ENCODE data around the gene LRRC4B.

Gene LRRC4B

DNA sequence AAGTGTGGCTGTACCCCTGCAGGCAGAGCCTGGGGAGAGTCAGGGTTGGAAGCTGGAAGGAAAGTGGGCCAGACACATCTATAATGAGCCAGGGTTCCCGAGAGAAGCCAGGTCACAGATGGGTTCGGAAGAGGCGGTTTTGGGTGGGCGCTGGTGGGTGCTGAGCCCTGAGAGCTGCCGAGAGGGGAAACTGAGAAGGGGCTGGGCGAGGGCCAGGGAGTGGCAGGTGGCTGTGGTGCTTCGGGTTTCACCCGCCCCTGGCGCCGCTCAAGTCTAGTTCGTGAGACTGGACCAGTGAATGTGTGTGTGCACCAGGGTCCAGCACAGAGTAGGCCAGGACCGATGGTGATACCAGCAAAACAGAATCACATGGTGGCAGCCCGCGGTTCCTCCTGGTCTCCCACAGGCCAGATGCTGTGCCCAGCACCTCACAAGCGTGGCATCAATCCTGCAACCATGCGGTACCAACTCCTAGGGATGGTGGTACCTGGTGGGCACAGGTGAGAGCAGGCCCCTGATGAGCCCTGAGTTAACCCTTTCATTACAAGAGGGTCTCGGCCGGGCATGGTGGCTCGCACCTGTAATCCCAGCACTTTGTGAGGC is 1.8 kb upstream of the LRRC4B start:
- DNase-seq, result no peak

DNA sequence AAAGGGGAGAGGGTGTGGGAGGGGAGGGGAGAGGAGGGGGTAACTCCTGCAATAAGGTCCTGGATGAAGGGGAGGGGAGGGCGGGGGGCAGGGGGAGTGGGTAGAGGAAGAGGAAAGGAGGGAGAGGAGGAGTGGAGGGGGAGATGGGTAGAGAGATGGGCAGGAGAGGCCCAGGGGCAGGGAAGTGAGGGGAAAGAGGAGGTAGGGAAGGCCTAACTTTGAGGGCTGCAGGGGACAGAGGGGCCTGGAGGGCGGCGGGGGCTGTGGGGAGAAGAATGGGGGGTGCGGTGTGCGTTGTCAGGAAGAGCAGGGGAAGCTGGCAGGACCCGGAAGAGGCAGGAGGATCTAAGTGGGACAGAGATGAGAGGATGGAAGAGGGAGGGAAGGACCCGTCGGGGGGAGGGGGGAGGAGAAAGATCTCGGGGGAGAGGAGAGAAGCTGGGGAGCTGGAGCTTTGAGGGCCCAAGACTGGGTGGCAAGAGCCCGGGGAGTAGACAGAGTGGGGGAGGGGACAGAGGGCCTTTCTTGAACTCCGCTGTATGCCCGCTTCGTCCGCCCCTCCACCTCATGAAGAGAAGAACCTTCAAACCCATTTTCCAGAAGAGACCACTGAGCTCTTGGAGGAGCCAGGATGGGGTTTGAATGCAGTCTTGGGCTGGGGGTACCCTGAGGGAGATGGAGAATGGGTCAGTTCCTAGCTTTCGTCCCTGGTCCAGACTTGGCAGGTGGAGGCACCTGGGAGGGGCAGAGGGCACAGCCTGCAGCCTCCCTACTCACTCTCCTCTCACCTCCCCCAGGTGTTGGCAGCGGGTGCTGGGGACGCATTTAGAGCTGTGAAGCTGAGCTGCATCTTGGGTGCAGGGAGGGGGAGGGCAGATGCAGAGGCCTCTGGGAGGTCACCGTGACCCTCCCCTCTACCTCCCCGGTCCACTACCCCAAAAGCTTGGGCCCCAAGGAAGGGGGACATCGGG is 778 bp upstream of the LRRC4B start:
- DNase-seq, result no peak

DNA sequence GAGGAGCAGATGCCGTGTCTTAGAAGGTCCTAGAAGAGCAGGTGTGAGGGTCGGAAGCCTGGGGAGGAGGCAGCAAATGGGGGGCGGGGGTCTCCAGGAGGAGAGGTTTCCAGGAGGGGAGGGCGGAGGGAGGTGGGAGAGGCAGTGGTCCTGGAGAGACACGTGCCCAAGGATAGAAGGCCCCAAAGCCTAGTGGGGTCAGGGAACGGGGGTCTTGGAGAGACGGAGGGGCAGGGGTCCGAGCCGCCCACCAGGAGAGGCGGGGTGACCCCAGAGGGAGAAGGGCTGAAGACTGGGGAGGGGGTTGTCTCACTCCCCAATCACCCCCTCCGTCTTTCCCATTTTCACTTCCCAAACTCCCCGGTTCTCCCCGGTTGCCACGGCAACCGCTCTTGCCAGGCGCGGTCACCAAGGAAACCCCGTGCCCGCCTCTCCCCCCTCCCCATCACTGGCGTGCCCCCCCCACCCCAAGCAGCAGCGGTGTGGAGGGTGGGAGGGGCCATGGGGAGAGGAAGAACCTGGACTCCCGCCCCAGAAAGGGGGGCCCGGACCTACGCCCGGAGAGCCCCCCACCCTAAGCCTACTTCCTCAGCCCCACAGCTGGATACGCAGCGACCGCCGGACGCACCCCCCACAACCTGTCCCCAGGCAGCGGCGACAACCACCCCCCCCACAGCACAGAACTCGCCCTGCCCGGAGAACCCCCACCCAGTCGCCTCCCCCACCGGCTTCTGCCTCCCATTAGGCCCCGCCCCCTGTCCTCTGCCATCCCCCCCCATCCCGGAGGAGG is 988 bp downstream of the LRRC4B start:
- DNase-seq, result peak; percentile 44

DNA sequence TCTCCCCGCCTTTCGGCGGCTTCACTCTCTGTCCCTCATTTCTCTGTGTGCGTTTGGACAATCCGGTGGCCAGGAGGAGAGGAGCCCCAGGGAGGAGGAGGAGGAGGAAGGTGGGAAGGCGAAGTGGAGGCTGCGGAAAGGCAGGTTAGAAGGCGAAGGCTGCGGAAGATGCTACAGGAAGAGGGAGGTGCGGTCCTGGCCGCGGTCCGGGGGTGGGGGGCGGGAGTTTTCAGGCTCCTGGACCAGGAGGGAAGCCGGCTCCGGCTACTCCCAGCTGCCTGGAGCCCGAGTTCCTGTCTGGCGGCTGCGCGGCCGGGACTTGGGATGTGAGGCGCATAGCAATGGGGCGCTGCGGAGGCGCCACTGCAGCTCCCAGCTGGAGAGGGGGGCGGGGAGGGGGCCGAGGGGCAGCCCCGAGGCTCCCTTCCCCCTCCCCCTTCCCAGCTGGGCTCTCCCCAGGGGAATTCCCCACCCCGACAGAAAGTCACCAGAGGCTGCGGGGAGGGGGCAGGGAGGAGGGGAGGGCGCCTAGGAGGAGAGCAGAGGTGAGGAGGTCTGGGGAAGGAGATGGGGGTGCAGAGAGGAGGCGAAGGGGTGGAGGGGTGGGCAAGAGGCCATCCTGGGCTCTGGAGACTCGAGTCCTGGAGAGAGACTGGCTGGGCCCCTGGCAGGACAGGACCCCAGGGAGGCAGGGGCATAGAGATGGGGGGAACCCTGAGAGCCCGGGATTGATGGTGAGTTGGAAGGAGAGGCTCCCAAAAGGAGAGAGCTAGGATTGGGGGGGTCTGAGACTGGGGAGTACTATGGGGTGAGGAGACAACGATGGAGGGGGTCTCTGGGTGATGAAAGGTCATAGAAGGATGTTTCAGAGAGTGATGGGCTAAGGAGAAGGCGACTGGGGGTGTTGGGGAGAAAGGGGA is 2.0 kb downstream of the LRRC4B start:
- DNase-seq, result no peak

DNA sequence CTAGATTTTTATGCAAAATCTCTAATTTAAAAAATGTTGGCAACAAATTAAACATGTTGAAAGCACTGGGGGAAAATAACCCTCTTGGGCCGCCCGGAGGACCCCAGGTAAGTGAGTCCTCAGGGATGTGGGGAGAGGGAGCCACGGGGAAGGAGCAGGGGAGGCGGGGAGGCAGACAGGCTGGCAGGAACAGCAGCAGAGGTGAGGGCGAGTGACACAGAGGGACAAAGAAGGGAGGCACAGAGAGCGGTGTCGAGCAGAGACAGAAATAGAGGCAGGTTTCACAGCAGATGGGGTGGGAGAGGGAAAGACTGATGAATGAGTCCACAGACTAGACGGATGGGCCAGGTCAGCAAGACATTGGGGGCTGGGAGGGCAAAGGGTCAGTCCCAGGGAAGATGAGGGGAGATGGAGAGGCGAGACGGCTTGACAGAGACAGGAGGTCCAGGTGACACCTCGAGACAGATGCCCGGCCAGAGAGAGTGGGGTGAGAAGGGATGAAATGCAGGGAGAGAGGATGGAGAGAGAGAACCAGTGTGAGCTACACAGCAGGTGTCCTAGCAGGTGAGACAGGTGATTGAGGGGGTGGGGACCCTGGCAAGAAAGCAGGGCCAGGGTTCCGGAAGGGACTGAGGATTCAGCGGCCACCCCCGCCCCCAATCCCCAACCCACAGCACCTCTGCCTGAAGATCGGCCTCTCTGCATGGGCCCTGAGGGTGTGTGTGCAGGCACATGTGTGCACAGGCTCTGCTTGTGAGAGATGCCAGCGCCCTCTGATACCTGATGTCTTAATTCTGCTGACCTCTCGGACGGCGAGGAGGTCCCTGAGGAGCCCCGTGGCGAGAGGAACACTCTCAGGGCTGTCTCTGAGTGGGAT is 3.8 kb downstream of the LRRC4B start:
- DNase-seq, result no peak

DNA sequence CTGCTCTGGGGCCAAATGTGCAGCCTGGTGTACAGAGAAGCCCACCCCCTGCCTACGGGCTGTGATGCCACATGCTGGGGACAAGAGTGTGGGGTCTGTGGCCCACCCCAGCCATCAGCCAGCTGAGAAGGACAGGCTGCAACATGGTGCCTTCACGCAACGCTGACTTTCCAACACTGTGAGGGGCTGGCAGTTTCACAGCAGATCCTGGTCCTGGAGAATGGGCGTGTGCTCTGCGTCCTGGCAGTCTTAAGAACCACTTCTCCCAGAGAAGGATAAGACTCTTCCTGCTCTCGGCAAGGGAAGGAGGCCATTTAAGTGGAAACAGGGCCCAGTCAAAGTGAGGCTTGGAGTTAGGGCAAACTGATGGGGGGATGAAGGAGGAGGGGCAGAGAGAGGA is 4.6 kb downstream of the LRRC4B start:
- no peak for DNase-seq

DNA sequence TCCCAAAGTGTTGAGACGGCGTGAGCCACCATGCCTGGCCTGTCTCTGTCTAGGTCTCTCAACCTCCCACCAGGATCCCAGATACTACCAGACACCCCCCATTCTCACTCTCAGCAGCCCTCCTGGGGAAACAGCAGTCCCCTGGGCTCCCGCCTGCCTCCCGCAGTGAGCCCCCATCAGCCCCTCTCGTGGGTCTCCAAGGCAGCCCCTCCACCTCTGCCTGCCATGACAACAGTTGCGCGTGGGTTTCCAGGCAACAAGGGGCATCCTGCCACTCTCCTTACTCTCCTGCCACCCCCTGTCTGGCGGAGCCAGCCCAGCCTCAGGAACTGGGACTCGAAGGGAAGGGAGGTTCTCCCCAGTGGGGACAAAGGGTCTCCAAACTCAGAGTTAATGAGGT is 5.2 kb downstream of the LRRC4B start:
- no peak for DNase-seq

DNA sequence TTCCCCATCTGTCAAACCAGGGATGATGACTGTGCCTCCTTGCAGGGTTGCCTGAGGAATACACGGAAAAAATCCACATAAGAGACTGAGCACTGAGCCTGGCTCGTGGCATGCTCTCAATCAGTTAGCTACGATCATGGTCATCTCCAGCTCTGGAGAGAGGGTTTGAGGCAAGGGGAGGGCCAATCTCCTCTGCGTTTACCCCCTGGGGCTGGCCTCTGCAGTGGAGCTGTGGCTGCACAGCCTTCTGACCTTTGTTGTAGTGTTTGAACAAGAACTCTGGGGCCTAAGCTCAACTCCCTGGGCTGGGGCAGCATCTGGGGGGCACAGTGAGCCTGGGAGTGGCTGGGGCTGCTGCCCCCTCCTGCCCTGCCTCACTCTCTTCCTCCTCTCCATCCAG is 5.9 kb downstream of the LRRC4B start:
- no peak for DNase-seq

DNA sequence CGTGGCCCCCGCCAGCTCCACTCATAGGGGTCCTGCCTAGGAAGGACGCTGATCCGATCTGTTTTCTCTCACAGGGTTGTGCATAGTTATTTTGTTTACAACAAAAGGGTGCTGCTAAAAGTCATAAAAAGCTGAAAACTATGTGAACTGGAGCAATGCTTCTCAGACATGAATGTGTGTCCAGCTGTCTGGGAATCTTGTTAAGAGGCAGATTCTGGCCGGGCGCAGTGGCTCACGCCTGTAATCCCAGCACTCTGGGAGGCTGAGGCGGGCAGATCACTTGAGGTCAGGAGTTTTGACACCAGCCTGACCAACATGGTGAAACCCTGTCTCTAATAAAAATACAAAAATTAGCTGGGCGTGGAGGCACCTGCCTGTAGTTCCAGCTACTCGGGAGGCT is 8.6 kb downstream of the LRRC4B start:
- DNase-seq, result no peak

DNA sequence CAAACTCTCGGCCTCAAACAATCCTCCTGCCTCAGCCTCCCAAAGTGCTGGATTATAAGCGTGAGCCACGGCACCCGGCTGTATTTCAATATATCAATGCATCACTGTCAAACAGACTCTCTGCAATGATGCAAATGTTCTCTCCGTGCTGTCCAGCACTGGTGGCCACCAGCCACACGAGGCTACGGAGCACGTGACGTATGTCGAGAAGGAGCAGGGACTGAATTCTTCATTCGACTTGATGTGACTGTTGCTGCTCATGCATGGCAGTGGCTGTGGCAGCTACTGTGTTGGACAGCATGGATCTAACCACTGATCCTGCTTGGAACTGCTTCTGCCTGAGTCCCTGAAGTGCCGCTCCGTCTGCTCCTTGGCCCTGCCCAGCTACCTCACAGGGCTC is 9.8 kb downstream of the LRRC4B start:
- no peak for DNase-seq

DNA sequence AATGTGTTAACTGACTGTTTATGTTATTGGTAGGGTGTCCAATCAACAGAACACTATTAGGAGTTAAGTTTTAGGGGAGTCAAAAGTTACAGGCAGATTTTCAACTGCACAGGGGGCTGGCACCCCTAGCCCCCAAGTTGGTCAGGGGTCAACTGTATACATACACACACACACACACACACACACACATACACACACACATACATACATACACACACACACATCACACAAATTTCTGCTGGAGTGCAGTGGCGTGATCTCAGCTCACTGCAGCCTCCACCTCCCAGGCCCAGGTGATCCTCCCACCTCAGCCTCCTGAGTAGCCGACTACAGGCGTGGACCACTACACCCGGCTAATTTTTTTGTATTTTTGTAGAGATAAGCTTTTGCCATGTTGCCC is 10.2 kb downstream of the LRRC4B start:
- no peak for DNase-seq

DNA sequence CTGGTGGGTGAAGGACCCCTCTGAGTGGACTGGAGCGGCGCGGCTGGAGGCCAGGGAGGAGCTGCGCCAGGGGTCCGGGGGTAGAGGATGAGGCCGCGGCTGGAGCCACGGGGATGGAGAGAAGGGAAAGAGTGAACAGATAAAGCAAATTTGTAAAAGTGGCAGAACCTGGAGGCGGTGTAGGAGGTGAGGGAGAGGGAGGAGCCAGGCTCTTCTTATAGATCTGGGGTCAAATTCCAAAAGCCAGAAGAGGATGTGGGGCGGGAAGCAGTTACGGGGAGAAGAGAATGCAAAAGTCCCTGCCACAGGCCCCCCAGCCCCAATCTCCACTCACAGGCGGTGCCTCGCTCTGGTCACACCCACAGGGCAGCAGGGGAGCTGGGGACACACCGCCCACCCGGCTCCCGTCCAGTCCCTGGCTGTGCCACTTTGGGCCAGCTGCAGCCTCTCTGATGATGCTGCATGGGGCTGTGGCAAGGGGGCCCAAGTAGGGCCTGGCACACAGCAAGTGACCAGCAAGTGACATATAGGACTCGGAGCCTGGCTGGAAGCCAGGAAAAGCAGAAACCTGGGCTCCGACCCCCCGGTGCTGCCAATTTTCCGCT is 11.1 kb downstream of the LRRC4B start:
- DNase-seq, result no peak

DNA sequence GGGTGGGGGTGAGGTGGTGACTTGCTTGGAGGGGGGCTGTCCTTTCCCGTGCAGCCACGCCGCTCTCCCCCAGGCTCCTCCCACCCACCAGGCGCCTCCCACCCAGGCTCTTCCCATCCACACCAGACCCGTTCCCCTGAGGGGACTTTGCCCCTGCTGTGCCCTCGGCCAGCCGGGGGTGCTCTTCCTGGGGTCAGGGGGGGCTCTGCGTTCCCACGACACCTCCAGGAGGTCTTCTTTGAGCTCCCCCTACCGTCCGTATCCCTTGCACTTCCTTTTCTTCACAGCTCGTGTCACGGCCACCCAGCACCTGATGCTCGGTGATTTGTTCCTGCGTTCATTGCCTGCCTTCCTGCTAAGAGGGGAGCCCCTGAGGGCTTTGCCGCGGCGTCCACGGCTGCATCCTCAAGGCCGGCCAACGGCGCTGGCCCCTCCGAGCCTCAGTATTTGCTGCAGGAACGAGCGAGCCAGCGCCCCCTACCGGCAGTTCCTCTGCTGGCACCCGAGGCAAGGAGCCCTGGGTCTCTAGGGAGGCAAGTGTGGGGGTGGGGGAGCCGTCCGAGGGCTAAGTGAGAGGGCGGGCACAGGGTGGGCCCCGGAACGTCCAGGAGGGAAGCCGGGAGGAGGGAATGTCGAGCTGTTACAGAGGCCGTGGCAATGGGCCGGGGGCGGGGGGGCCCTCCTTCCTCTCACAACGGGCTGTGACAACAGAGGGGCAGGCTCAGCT is 11.8 kb downstream of the LRRC4B start:
- DNase-seq, result peak; percentile 77

DNA sequence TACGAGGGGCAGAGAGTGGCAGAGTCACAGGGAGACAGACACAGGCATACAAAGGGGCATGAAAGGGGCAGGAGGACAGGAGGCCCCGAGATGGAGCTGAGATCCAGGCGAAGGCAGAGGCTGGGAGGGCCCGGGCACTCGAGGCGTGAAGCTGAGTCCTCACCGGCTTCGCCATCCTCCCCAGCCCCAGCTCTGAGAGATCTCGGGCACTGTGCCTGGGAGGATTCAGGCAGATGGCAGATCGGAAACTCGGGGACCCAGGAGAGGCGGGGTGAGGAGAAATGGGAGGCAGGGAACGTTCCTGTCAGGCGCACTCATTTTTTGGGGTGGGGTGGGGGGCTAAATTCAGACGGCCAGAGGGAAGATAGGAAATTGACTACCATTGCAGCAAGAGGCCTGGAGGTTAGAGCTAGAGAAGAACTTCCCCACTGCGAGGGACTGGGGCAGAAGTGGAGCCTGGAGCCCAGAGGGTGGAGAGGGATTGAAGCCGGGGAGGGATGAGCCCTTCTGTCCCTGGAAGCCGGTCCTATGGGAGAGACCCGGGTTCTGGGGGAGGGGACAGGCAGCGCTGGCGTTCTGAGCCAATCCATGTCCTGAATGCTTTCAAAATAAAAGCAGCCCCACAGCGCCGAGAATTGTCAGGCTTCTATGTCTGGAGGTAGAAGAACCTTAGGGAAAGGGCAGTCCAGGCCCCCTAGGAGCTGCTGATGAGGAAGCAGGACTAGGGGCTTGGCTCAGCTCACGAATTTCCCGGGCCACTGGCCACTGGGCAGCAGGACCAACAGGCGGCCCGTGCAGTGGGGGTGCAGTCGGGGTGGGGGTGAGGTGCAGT is 12.6 kb downstream of the LRRC4B start:
- DNase-seq, result no peak

DNA sequence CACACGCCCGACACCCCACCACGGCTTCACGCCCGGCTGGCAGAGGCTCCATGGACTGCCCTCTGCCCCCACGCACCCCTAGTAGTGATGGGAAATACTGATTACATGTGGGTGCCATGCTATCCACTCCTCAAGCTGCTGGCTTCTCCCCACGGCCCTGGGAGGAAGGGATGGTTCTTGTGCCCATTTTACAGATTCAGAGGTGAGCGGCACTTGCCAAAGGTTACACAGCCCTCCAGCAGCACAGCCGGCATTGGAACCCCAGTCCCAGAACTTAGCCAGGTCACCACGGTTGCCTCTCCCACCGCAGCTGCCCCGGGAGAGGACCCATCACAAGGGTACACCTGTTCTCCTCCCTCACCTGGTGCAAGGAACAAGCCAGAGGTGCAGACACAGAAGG is 13.2 kb downstream of the LRRC4B start:
- DNase-seq, result no peak

DNA sequence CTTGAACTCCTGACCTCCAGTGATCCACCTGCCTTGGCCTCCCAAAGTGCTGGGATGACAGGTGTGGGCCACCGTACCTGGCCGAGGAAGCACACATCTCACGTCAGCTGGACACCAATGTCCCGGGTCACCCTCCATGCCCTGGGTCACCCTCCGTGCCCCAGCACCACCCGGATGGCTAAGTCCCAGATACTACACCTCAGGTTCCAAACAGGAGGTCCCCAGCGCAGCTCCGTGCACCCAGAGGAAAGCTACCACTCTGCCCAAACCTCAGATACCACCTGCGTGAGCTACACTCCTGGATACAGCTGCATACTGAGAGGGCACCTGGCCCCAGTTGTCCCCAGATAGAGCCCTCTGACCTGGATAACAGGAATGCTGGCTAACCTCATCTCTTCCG is 14.0 kb downstream of the LRRC4B start:
- no peak for DNase-seq

DNA sequence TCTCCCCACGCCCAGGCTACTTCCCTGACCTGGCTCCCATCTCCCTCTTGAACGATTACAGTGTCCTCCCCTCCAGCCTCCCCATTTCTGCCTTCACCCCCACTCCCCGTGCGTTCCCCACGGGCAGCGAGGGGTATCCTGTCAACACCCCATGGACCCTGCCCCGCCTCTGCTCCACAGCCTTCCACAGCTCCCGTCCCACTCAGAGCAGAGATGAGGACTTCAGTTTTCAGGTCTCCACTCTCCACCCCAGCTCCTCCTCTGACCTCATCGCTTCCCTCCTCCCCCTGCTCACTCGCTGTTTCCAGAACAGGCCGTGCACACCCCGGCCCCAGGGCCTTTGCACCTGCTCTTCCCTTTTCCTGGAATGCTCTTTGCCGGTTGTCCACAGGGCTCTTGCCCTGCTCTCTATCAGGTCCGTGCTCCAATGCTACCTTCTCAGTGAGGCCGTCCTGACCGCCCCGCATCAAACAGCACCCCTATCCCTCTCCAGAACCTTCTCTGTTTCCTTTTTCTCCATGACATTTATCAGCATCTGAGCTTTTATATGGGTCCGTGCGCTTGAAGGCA is 15.0 kb downstream of the LRRC4B start:
- no peak for DNase-seq

DNA sequence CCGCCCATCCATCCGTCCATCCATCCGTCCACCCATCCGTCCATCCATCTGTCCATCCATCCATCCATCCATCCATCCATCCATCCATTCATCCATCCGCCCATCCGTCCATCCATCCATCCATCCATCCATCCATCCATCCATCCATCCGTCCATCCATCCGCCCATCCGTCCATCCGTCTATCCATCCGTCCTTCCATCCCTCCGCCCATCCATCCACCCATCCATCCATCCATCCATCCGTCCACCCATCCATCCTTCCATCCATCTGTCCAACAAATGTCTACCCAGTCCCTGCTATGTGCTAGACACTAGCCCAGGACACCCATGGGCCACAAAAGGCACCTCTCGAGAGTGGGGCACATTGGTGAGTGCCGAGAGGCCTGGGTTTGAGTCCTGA is 15.7 kb downstream of the LRRC4B start:
- no peak for DNase-seq

DNA sequence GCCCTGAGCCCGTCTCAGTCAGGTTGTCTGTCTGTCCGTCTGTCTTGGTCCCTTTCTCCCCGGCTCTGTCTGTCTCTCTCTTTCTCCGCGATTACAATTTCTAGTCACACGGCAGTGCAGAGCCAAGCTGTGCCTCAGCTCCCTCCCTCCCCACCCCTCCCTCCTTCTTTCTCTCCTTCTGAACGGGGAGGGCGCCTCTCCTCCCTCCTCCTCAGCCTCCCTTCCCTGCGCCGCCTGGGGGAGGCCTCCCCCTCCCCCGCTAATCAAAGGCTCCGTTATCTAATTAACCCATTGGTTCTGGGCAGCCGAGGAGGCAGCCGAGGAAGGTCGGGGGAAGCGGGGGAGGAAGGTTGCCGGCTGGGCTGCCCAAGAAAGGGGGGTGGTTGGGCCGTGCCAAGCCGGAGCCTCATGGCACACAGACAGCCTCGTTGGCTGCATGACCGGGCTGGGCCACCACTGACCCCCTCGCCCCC is 16.5 kb downstream of the LRRC4B start:
- DNase-seq, result no peak
